Measurements from ENCODE around the gene MATCAP1. TPM values are rescaled to one million over a fixed set of nuclear protein-coding genes. Genes with fewer than 3 reads are reported as not detected.

Gene MATCAP1
- total and polyA plus RNA-seq, 7 donors = 4.2 to 9.7 (median 6.5) TPM

- WGBS, 3 donors = 79 to 89% (median 88%) methylated on average over 11 of the region's 11 CpGs
- Histone ChIP-seq H3K4me1 (peaks cover 27% of the 10 kb centered on the region), H3K9me3 (no peaks in the 10 kb centered on the region), H3K4me3 (no peak overlapping the region), H3K27ac (peak overlapping the region; percentile 68), H3K36me3 (ENCODE audit: insufficient read depth in 1 of 2, low read depth in 1 of 2) (peaks cover 0 to 12% of the 10 kb centered on the region in 2 donors), H3K27me3 (ENCODE audit: insufficient read depth in 3 of 3, low read length in 2 of 3) (no peaks in the 10 kb centered on the region)
- intact Hi-C loops (cut with DNase I) = no loop called here
- ATAC-seq (peak; percentile 2 to 12 (median 8)), DNase-seq (no peak)
- TF ChIP-seq, protein P1, sequence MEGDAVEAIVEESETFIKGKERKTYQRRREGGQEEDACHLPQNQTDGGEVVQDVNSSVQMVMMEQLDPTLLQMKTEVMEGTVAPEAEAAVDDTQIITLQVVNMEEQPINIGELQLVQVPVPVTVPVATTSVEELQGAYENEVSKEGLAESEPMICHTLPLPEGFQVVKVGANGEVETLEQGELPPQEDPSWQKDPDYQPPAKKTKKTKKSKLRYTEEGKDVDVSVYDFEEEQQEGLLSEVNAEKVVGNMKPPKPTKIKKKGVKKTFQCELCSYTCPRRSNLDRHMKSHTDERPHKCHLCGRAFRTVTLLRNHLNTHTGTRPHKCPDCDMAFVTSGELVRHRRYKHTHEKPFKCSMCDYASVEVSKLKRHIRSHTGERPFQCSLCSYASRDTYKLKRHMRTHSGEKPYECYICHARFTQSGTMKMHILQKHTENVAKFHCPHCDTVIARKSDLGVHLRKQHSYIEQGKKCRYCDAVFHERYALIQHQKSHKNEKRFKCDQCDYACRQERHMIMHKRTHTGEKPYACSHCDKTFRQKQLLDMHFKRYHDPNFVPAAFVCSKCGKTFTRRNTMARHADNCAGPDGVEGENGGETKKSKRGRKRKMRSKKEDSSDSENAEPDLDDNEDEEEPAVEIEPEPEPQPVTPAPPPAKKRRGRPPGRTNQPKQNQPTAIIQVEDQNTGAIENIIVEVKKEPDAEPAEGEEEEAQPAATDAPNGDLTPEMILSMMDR (IDR thresholded peaks at IDR 0.05) = no peak
Measured at GRCh38 chr16:67208154-67208896, 24.6 kb upstream of the MATCAP1 start.

DNA sequence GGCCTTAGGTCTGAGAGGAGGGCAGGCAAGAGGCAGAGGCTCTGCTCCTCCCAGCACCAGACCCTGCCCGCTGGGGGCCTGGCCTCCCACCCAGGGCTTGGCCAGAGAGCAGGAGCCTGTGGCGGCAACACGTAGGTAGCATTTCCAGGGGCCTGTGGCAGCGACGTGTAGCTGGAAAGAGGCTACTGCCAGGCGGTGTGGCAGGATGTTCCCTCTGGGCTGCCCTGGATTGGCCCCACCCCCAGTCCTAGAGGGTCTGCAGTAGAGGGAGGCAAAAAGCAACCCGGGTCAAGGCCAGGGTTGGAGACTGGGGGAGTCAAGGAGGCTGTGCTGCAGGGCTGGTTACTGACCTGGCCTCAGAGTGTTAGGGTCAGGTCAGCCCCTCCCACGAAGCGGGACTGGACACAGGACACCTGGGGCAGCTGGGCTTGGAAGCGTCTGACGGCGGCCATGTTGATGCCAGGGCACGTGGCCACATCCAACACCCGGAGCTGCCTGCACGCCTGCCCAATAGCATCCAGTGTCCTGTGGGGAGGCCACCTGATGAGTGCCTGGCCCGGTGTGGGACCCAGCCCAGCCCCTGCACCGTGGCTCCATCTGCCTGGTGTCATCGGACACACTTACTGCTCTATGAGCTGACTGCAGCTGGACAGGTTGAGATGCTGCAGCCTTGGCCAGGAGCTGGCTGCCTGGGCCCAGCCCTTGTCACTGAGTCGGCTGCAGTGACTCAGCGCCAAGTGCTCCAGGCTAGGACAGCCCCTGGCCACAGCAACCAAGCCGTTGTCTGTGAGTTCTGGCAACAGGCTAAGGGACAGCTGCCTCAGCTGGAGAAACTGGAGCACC is 23.7 kb upstream of the MATCAP1 start:
- Histone ChIP-seq H3K27ac (peak overlapping the region; percentile 68), H3K27me3 (ENCODE audit: insufficient read depth in 3 of 3, low read length in 2 of 3) (no peaks in the 10 kb centered on the region), H3K36me3 (ENCODE audit: insufficient read depth in 1 of 2, low read depth in 1 of 2) (peaks cover 5 to 20% of the 10 kb centered on the region in 2 donors), H3K9me3 (no peaks in the 10 kb centered on the region), H3K4me1 (peaks cover 26% of the 10 kb centered on the region), H3K4me3 (no peak overlapping the region)
- 35 to 55% (median 37%) methylated on average over 20 to 21 of the region's 21 CpGs for WGBS, 3 donors
- DNase-seq = peak; percentile 66 to 84
- TF ChIP-seq, protein P1 (IDR thresholded peaks at IDR 0.05) = no peak
- intact Hi-C loops (cut with DNase I) = no loop called here
- peak; percentile 85 to 88 (median 86) for ATAC-seq

GRCh38 chr16:67206838-67207248 is 23.1 kb upstream of the MATCAP1 start:
- intact Hi-C loops (cut with DNase I) = no loop called here
- peak overlapping the region; percentile 68 for H3K27ac ChIP-seq
- no peaks in the 10 kb centered on the region for H3K27me3 ChIP-seq (ENCODE audit: insufficient read depth in 3 of 3, low read length in 2 of 3)
- peaks cover 5 to 24% of the 10 kb centered on the region in 2 donors for H3K36me3 ChIP-seq (ENCODE audit: insufficient read depth in 1 of 2, low read depth in 1 of 2)
- TF ChIP-seq, protein P1 (IDR thresholded peaks at IDR 0.05) = no peak
- no peak for DNase-seq
- ATAC-seq = no peak
- peaks cover 26% of the 10 kb centered on the region for H3K4me1 ChIP-seq
- no peak overlapping the region for H3K4me3 ChIP-seq
- H3K9me3 ChIP-seq = no peaks in the 10 kb centered on the region
- 92 to 97% (median 93%) methylated on average over 3 of the region's 3 CpGs for WGBS, 3 donors

DNA sequence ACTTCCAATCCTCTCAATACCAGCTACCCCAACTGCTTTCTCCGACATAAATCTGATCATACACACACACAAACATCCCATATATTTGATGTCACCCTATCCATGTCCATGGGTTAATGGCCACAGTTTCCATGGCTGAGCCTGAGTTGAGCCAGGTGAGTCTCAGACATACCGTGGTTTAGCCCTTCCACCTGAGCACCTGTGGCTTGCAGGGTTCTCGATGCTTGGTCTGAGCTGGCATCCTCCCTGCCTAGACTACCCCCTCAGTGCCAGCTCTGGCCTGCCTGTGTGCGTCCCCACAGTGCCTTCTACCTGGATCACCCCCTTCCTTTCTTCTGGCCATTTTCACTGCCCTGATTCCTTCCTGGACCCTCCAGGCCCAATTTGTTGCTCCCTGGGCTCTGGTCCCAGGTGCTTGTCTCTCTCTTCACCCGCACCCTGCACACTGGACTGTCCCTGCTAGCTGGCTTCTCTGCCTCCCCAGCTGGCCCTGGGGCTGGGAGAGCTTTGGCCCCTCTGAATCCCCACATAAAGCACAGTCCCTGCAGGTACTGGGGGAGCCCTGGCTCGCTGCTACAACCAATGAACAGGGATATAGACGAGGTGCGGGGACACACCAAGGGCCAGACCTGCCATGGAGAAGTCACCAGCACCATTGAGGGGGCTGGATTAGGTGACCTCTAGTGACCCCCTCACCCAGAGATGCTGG is 22.5 kb upstream of the MATCAP1 start:
- Histone ChIP-seq H3K27me3 (ENCODE audit: insufficient read depth in 3 of 3, low read length in 2 of 3) (no peaks in the 10 kb centered on the region), H3K4me1 (peaks cover 26% of the 10 kb centered on the region), H3K27ac (no peak overlapping the region), H3K36me3 (ENCODE audit: insufficient read depth in 1 of 2, low read depth in 1 of 2) (peaks cover 5 to 30% of the 10 kb centered on the region in 2 donors), H3K4me3 (no peak overlapping the region), H3K9me3 (no peaks in the 10 kb centered on the region)
- DNase-seq = no peak
- 93 to 95% (median 94%) methylated on average over 8 of the region's 8 CpGs for WGBS, 3 donors
- TF ChIP-seq, protein P1 (IDR thresholded peaks at IDR 0.05) = no peak
- no peak for ATAC-seq
- intact Hi-C loops (cut with DNase I) = no loop called here
